HepG2 (cell line): ENCODE results near the gene QSOX1. TPM values are rescaled to one million over a fixed set of nuclear protein-coding genes. Genes with fewer than 3 reads are reported as not detected.

Experiments used
- ATAC-seq: fragments of 200-7000 bp; cut with Tn5 transposase; 3 replicates; pipeline ENCODE4 v1.9.1; 2020; ENCODE audit warnings: mild to moderate bottlenecking, moderate library complexity
- BruUV-seq: library from RNA; stranded (reverse); fragments of 400-500 nt; replicated peaks from 2 replicates; lab custom pipeline; 2021; lab: Mats Ljungman, UMichigan
- CTCF ChIA-PET: fragments of 300-600 bp; formaldehyde crosslinking; extraction: SDS; loops from one replicate; lab custom pipeline; 2021; ENCODE audit warnings: low total read pairs, inconsistent platforms, low intra/inter-chr PET ratio; lab: Yijun Ruan, JAX
- POLR2A ChIA-PET: fragments of 350-600 bp; sonication (Branson Sonifier 250); formaldehyde crosslinking; loops from one replicate; lab custom pipeline; 2020; ENCODE audit warnings: antibody characterized with exemption, inconsistent platforms; lab: Yijun Ruan, JAX
- DNase-seq: peaks from one replicate; pipeline ENCODE4 v3.0.0-alpha.2; 2015; ENCODE audit warnings: low spot score
- FAIRE-seq: peaks from 3 replicates; lab custom pipeline; 2011; peaks lifted over from hg19 to GRCh38; lab: Jason Lieb, UNC
- H2AFZ ChIP-seq: one replicate; pipeline ENCODE4 v1.6.1; 2011; ENCODE audit warnings: low read length, inconsistent platforms
- H3K27ac ChIP-seq: fragments of 300-600 bp; 3 replicates; pipeline ENCODE4 v1.8.0; 2011; ENCODE audit warnings: mixed run types, mild to moderate bottlenecking, mixed read lengths, low read length, inconsistent platforms; ENCODE audit not compliant: insufficient read depth; ENCODE audit errors: extremely low read length
- H3K27me3 ChIP-seq, 2 experiments: fragments of 200-600 bp in 1 of 2; 2 replicates in 1 of 2; 3 replicates in 1 of 2; pipeline versions ENCODE4 v1.6.0 to v1.8.0; 2011; ENCODE audit warnings: low read length in 2 of 2, mild to moderate bottlenecking in 2 of 2, moderate library complexity in 2 of 2, inconsistent platforms in 1 of 2; ENCODE audit not compliant: insufficient read depth in 2 of 2, control insufficient read depth in 1 of 2
- H3K36me3 ChIP-seq, 2 experiments: fragments of 200-600 bp in 1 of 2; replicated peaks in 1 of 2; 2 replicates in 1 of 2; 3 replicates in 1 of 2; pipeline versions ENCODE4 v1.5.1 to v1.8.0; 2011; ENCODE audit warnings: low read length in 2 of 2, inconsistent platforms in 1 of 2; ENCODE audit not compliant: insufficient read depth in 2 of 2, control insufficient read depth in 1 of 2
- H3K4me1 ChIP-seq: 2 replicates; pipeline ENCODE4 v1.5.1; 2012; ENCODE audit warnings: low read length, inconsistent platforms; ENCODE audit not compliant: insufficient read depth
- H3K4me2 ChIP-seq: 2 replicates; pipeline ENCODE4 v1.6.0; 2011; ENCODE audit warnings: low read depth, low read length, inconsistent platforms
- H3K4me3 ChIP-seq, 3 experiments: fragments of 200-600 bp in 1 of 3; sonication (generic), shearing (Covaris generic) in 1 of 3; replicated peaks in 1 of 3; 2 replicates each; pipeline ENCODE4 v1.5.1; 2011 to 2016; ENCODE audit warnings: low read length in 3 of 3, inconsistent platforms in 2 of 3, low read depth in 2 of 3, mild to moderate bottlenecking in 2 of 3, control low read depth in 1 of 3, mixed read lengths in 1 of 3; ENCODE audit not compliant: insufficient read depth in 1 of 3
- H3K79me2 ChIP-seq: one replicate; pipeline ENCODE4 v1.6.1; 2011; ENCODE audit warnings: low read length, inconsistent platforms; ENCODE audit not compliant: insufficient read depth
- H3K9ac ChIP-seq: 2 replicates; pipeline ENCODE4 v1.6.0; 2011; ENCODE audit warnings: mild to moderate bottlenecking, low read depth, low read length, inconsistent platforms; ENCODE audit not compliant: insufficient read depth
- H3K9me3 ChIP-seq: 2 replicates; pipeline ENCODE4 v1.5.1; 2012; ENCODE audit warnings: mild to moderate bottlenecking, low read length
- H4K20me1 ChIP-seq: 2 replicates; pipeline ENCODE4 v1.6.0; 2011; ENCODE audit warnings: inconsistent platforms, mild to moderate bottlenecking, low read length, moderate library complexity; ENCODE audit not compliant: insufficient read depth
- BCL6 ChIP-seq: IDR thresholded peaks from 2 replicates; pipeline ENCODE4 v1.6.1; 2016; ENCODE audit warnings: missing genetic modification reagents, missing compliant biosample characterization
- HNF4A ChIP-seq: sonication (generic); formaldehyde crosslinking; IDR thresholded peaks from 2 replicates; pipeline ENCODE4 v1.4.0; 2020; ENCODE audit warnings: missing genetic modification reagents
- HOXA3 ChIP-seq: sonication (generic); formaldehyde crosslinking; IDR thresholded peaks from 2 replicates; pipeline ENCODE4 v1.5.0; 2020; ENCODE audit warnings: missing genetic modification reagents
- HOXA5 ChIP-seq: sonication (generic); formaldehyde crosslinking; IDR thresholded peaks from 2 replicates; pipeline ENCODE4 v1.4.0; 2020; ENCODE audit warnings: missing genetic modification reagents
- NCOR1 ChIP-seq: fragments of 200-600 bp; sonication (generic); IDR thresholded peaks from 2 replicates; pipeline ENCODE4 v1.7.0; 2017; ENCODE audit warnings: antibody characterized with exemption, low read length, borderline replicate concordance
- SALL1 ChIP-seq: sonication (generic); formaldehyde crosslinking; IDR thresholded peaks from 2 replicates; pipeline ENCODE4 v1.8.0; 2022; ENCODE audit warnings: mild to moderate bottlenecking, missing genetic modification reagents
- SALL2 ChIP-seq: sonication (generic); formaldehyde crosslinking; IDR thresholded peaks from 2 replicates; pipeline ENCODE4 v1.8.1; 2023; ENCODE audit warnings: mild to moderate bottlenecking, missing genetic modification reagents, inconsistent platforms
- STAG1 ChIP-seq: sonication (generic); formaldehyde crosslinking; IDR thresholded peaks from 2 replicates; pipeline ENCODE4 v1.4.0; 2020; ENCODE audit warnings: missing genetic modification reagents
- ZNF224 ChIP-seq: sonication (generic); formaldehyde crosslinking; IDR thresholded peaks from 2 replicates; pipeline ENCODE4 v1.5.0; 2020; ENCODE audit warnings: mild to moderate bottlenecking, missing genetic modification reagents
- ZNF234 ChIP-seq: sonication (generic); formaldehyde crosslinking; conservative IDR thresholded peaks from 2 replicates; pipeline ENCODE4 v1.5.1; 2020; ENCODE audit warnings: mild to moderate bottlenecking, missing genetic modification reagents
- ZNF556 ChIP-seq: sonication (generic); formaldehyde crosslinking; IDR thresholded peaks from 2 replicates; pipeline ENCODE4 v1.4.0; 2020; ENCODE audit warnings: mild to moderate bottlenecking, missing genetic modification reagents, borderline replicate concordance
- WGBS: methylation state at CpG from one replicate; pipeline ENCODE4 v1.1.6; 2017; ENCODE audit warnings: low lambda C conversion rate; 5-methylcytosine and 5-hydroxymethylcytosine counted together
- in situ Hi-C: cut with HindIII; loops from 2 replicates; pipeline ENCODE4 v1.10.0; 2017; ENCODE audit warnings: low pct_unique_long_range_greater_than_20kb; ENCODE audit not compliant: extremely low pct_ligation_motif_present
- intact Hi-C: fragments of 100-400 bp; cut with micrococcal nuclease; formaldehyde crosslinking; loops from one replicate; pipeline ENCODE4 v1.10.0; 2022; ENCODE audit not compliant: unreplicated experiment
- polyA plus RNA-seq, 8 experiments: library from polyadenylated mRNA; depleted of rRNA in 3 of 8; stranded (reverse) in 7 of 8; unstranded in 1 of 8; fragments of >200 nt; fragmentation: Illumina TruSeq in 4 of 8; extraction: Trizol in 4 of 8; gene quantifications; 2 replicates each; pipeline versions ENCODE4 v1.2.1 to v1.2.3, GENCODE V29; 2011 to 2016; ENCODE audit warnings: low read depth in 4 of 8, missing spikeins in 1 of 8, mixed read lengths in 1 of 8; ENCODE audit not compliant: insufficient read depth in 1 of 8
- total RNA-seq, 5 experiments: library from RNA; depleted of rRNA; stranded (reverse); fragments of >200 nt; fragmentation: Illumina TruSeq; extraction: Trizol; gene quantifications; 2 replicates each; pipeline ENCODE4 v1.2.3, GENCODE V29; 2016; ENCODE audit warnings: low read depth in 1 of 5
- TF ChIP-seq, protein P1 (sequence below): sonication (generic); formaldehyde crosslinking; IDR thresholded peaks from 2 replicates; pipeline ENCODE4 v1.8.0; 2022; ENCODE audit warnings: missing genetic modification reagents, low read depth, mild to moderate bottlenecking, borderline replicate concordance
- TF ChIP-seq, protein P2 (sequence below): sonication (generic); formaldehyde crosslinking; IDR thresholded peaks from 2 replicates; pipeline ENCODE4 v1.4.0; 2020; ENCODE audit warnings: missing genetic modification reagents, borderline replicate concordance
- TF ChIP-seq, protein P3 (sequence below): sonication (generic); formaldehyde crosslinking; IDR thresholded peaks from 2 replicates; pipeline ENCODE4 v1.4.0; 2020; ENCODE audit warnings: missing genetic modification reagents

The QSOX1 gene
- total and polyA plus RNA-seq, 2 of the 13 experiments (the other 11 are each of a cell fraction or from before 2014, with no cell fraction given): 6.8 to 40.2 TPM

DNA sequence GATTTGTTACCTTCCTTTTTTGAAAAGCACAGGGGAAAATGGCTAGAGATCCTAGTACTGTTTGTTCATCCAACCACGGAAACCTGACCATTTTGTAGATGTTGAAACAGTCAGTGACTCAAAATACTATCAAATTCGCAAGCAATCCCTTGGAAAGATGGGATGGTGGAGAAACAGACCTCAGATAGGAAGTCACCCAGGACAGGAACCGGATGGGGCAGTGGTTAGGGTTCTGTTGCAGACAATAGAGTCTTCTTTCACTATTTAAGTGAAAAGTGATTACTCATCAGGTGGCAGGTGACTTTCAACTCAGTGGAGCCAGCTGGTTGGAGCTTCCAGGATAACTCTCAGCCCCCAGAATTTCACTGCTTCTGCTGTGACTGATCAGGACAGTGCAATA is 92.4 kb downstream of the QSOX1 start:
- in situ Hi-C loops (no loop called here), intact Hi-C loops (loop anchor here (10.0 kb wide), 1 partner anchor 62 kb away; no protein-coding TSS in a partner anchor)
- ChIA-PET POLR2A (no interaction called here), CTCF (no interaction called here)
- BruUV-seq: no TSS peak
- 14% methylated on average over 3 of the region's 3 CpGs for WGBS
- ATAC-seq (no peak), DNase-seq (no peak), FAIRE-seq (no peak)
- Histone ChIP-seq H4K20me1 (no peaks in the 10 kb centered on the region), H3K9ac (no peak overlapping the region), H3K36me3 (no peaks in the 10 kb centered on the region), H3K4me3 (no peak overlapping the region), H3K4me1 (peaks cover 61% of the 10 kb centered on the region), H2AFZ (no peak overlapping the region), H3K4me2 (peak overlapping the region; percentile 45), H3K27me3 (peaks cover 0 to 4% of the 10 kb centered on the region in 2 experiments; a peak in 2 of 5 replicates), H3K27ac (no peak overlapping the region), H3K79me2 (no peaks in the 10 kb centered on the region), H3K9me3 (no peaks in the 10 kb centered on the region)
- TF ChIP-seq, protein P1, sequence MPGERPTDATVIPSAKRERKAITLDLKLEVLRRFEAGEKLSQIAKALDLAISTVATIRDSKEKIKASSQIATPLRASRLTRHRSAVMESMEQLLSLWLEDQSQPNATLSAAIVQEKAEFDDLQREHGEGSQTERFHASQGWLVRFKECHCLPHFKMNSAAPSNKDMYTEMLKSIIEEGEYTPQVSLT: no peak
- TF ChIP-seq SALL2 (CRISPR knock-in tag): no peak
- no peak for TF ChIP-seq ZNF224 (CRISPR knock-in tag)
- TF ChIP-seq ZNF234 (CRISPR knock-in tag): no peak

DNA sequence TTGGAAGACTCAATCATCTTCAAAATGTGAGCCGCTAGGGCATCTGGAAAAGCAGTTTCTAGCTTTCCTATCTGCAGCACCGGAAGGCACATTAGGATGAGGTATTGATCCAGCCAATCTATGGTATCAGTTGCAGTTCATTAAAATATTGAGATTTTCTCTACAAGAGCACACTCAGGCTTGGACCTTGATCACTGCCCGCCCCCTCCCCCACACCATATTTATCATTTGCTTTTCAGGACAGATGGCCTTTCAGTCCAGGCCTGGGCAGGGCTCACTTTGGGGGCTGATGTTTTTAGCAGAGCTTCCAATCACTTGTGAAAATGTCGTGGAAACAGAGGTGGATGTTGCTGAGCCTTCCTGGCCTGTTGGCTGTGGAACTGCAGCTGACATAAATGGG is 92.9 kb downstream of the QSOX1 start:
- POLR2A ChIA-PET: no interaction called here
- no peaks in the 10 kb centered on the region for H3K9me3 ChIP-seq
- H3K27me3 ChIP-seq: no peaks in the 10 kb centered on the region; a peak in 2 of 5 replicates
- H3K27ac ChIP-seq: no peak overlapping the region
- no peak overlapping the region for H3K4me3 ChIP-seq
- WGBS: 51% methylated on average over 3 of the region's 4 CpGs
- H3K4me1 ChIP-seq: peaks cover 65% of the 10 kb centered on the region
- H3K4me2 ChIP-seq: peak overlapping the region; percentile 45
- intact Hi-C loops (loop anchor here (10.0 kb wide), 1 partner anchor 63 kb away; no protein-coding TSS in a partner anchor), in situ Hi-C loops (no loop called here)
- BruUV-seq: no TSS peak
- H4K20me1 ChIP-seq: no peaks in the 10 kb centered on the region
- DNase-seq: no peak
- no peak for FAIRE-seq
- H3K9ac ChIP-seq: no peak overlapping the region
- H2AFZ ChIP-seq: no peak overlapping the region
- no peaks in the 10 kb centered on the region for H3K79me2 ChIP-seq
- CTCF ChIA-PET: no interaction called here
- H3K36me3 ChIP-seq: no peaks in the 10 kb centered on the region
- ATAC-seq: no peak
- TF ChIP-seq SALL1 (CRISPR knock-in tag) (0 out of 2 replicates have a peak, but pooled peaks have one; percentile 7), STAG1 (no peak), HOXA5 (CRISPR knock-in tag) (0 out of 2 replicates have a peak, but pooled peaks have one; percentile 42), BCL6 (CRISPR knock-in tag) (peak; percentile 37; the same call in 1 of the 2 replicates), HNF4A (CRISPR knock-in tag) (peak; percentile 64; the same call in 1 of the 2 replicates), HOXA3 (CRISPR knock-in tag) (peak; percentile 28; the same call in 1 of the 2 replicates), NCOR1 (0 out of 2 replicates have a peak, but pooled peaks have one; percentile 9), ZNF556 (CRISPR knock-in tag) (no peak)
- TF ChIP-seq, protein P2, sequence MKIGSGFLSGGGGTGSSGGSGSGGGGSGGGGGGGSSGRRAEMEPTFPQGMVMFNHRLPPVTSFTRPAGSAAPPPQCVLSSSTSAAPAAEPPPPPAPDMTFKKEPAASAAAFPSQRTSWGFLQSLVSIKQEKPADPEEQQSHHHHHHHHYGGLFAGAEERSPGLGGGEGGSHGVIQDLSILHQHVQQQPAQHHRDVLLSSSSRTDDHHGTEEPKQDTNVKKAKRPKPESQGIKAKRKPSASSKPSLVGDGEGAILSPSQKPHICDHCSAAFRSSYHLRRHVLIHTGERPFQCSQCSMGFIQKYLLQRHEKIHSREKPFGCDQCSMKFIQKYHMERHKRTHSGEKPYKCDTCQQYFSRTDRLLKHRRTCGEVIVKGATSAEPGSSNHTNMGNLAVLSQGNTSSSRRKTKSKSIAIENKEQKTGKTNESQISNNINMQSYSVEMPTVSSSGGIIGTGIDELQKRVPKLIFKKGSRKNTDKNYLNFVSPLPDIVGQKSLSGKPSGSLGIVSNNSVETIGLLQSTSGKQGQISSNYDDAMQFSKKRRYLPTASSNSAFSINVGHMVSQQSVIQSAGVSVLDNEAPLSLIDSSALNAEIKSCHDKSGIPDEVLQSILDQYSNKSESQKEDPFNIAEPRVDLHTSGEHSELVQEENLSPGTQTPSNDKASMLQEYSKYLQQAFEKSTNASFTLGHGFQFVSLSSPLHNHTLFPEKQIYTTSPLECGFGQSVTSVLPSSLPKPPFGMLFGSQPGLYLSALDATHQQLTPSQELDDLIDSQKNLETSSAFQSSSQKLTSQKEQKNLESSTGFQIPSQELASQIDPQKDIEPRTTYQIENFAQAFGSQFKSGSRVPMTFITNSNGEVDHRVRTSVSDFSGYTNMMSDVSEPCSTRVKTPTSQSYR: peak; percentile 63; the same call in 1 of the 2 replicates
- TF ChIP-seq, protein P3, sequence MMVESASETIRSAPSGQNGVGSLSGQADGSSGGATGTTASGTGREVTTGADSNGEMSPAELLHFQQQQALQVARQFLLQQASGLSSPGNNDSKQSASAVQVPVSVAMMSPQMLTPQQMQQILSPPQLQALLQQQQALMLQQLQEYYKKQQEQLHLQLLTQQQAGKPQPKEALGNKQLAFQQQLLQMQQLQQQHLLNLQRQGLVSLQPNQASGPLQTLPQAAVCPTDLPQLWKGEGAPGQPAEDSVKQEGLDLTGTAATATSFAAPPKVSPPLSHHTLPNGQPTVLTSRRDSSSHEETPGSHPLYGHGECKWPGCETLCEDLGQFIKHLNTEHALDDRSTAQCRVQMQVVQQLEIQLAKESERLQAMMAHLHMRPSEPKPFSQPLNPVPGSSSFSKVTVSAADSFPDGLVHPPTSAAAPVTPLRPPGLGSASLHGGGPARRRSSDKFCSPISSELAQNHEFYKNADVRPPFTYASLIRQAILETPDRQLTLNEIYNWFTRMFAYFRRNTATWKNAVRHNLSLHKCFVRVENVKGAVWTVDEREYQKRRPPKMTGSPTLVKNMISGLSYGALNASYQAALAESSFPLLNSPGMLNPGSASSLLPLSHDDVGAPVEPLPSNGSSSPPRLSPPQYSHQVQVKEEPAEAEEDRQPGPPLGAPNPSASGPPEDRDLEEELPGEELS (CRISPR knock-in tag): 0 out of 2 replicates have a peak, but pooled peaks have one; percentile 13
